SK-N-SH treated with all-trans-retinoic acid at 6 μM for 48 hours (cell line): ENCODE measurements around the gene RERE.

Experiments used
- BACH2 ChIP-seq: fragments of 250-450 bp; sonication (Bioruptor Pico); IDR thresholded peaks from 2 replicates; pipeline ENCODE4 v1.9.0; 2021; ENCODE audit warnings: mild to moderate bottlenecking, borderline replicate concordance
- CREB5 ChIP-seq: fragments of 250-450 bp; sonication (Bioruptor Pico); IDR thresholded peaks from 2 replicates; pipeline ENCODE4 v1.5.1; 2020; ENCODE audit warnings: low read depth, mild to moderate bottlenecking, moderate library complexity
- CSRNP3 ChIP-seq: fragments of 250-450 bp; sonication (Bioruptor Pico); IDR thresholded peaks from 2 replicates; pipeline ENCODE4 v1.5.1; 2021; ENCODE audit warnings: mild to moderate bottlenecking, moderate library complexity
- ESRRG ChIP-seq: fragments of 250-450 bp; sonication (Bioruptor Pico); IDR thresholded peaks from 2 replicates; pipeline ENCODE4 v1.6.1; 2021; ENCODE audit warnings: mild to moderate bottlenecking
- GLIS3 ChIP-seq: fragments of 250-450 bp; sonication (Bioruptor Pico); IDR thresholded peaks from 2 replicates; pipeline ENCODE4 v1.5.0; 2020; ENCODE audit warnings: mild to moderate bottlenecking, moderate library complexity
- PATZ1 ChIP-seq: fragments of 250-450 bp; sonication (Bioruptor Pico); IDR thresholded peaks from 2 replicates; pipeline ENCODE4 v1.8.0; 2020; ENCODE audit warnings: mild to moderate bottlenecking, moderate library complexity, borderline replicate concordance
- POU6F1 ChIP-seq: fragments of 250-450 bp; sonication (Bioruptor Pico); IDR thresholded peaks from 2 replicates; pipeline ENCODE4 v1.8.0; 2021; ENCODE audit warnings: low read depth, mild to moderate bottlenecking, moderate library complexity, borderline replicate concordance
- RARB ChIP-seq: fragments of 250-450 bp; sonication (Bioruptor Pico); IDR thresholded peaks from 2 replicates; pipeline ENCODE4 v1.8.0; 2021; ENCODE audit warnings: mild to moderate bottlenecking, moderate library complexity
- SNAI2 ChIP-seq: fragments of 250-450 bp; sonication (Bioruptor Pico); IDR thresholded peaks from 2 replicates; pipeline ENCODE4 v1.5.0; 2020; ENCODE audit warnings: mild to moderate bottlenecking, moderate library complexity
- TOX ChIP-seq: fragments of 250-450 bp; sonication (Bioruptor Pico); IDR thresholded peaks from 2 replicates; pipeline ENCODE4 v1.8.0; 2021; ENCODE audit warnings: mild to moderate bottlenecking, moderate library complexity, borderline replicate concordance
- ZFP3 ChIP-seq: fragments of 250-450 bp; sonication (Bioruptor Pico); IDR thresholded peaks from 2 replicates; pipeline ENCODE4 v1.5.0; 2020; ENCODE audit warnings: mild to moderate bottlenecking, moderate library complexity
- ZNF565 ChIP-seq: fragments of 450-650 bp; formaldehyde crosslinking; conservative IDR thresholded peaks from 2 replicates; pipeline ENCODE4 v1.5.0; 2020; ENCODE audit warnings: low read depth, mild to moderate bottlenecking, moderate library complexity
- ZNF8 ChIP-seq: fragments of 450-650 bp; formaldehyde crosslinking; IDR thresholded peaks from 2 replicates; pipeline ENCODE4 v1.5.0; 2020; ENCODE audit warnings: mild to moderate bottlenecking, moderate library complexity

GRCh38 chr1:8812081-8812480 is 5.4 kb downstream of the RERE start:
- TF ChIP-seq TOX (CRISPR knock-in tag) (no peak), SNAI2 (CRISPR knock-in tag) (no peak), GLIS3 (CRISPR knock-in tag) (no peak), ZNF565 (CRISPR knock-in tag) (no peak), ZFP3 (CRISPR knock-in tag) (no peak), ESRRG (CRISPR knock-in tag) (no peak), RARB (CRISPR knock-in tag) (no peak), CREB5 (CRISPR knock-in tag) (no peak), CSRNP3 (no peak), POU6F1 (CRISPR knock-in tag) (no peak), BACH2 (CRISPR knock-in tag) (no peak), PATZ1 (no peak), ZNF8 (CRISPR knock-in tag) (no peak)
